D721Med (cell line): Measurements from ENCODE around the gene ZNF445.
"Not testable (repeated sequence)": the region's sequence is repeated elsewhere in the genome, so short reads cannot be mapped to it uniquely, and the experiment has no call there.

Source experiments
- DNase-seq: peaks from one replicate; pipeline ENCODE4 v3.0.0; 2011; ENCODE audit warnings: low spot score; ENCODE audit not compliant: insufficient read length
- FAIRE-seq: peaks from 2 replicates; lab custom pipeline; 2011; peaks lifted over from hg19 to GRCh38; lab: Jason Lieb, UNC
- CTCF ChIP-seq: IDR thresholded peaks from 2 replicates; pipeline ENCODE4 v1.5.1; 2012; ENCODE audit warnings: mild to moderate bottlenecking, control low read depth; ENCODE audit not compliant: insufficient read depth; ENCODE audit errors: missing control alignments

The ZNF445 gene

GRCh38 chr3:44414517-44415090 is 62.9 kb downstream of the ZNF445 start:
- no peak for FAIRE-seq
- DNase-seq = no peak
- TF ChIP-seq CTCF = no peak

GRCh38 chr3:44412365-44412764 is 65.1 kb downstream of the ZNF445 start:
- FAIRE-seq (no peak), DNase-seq (no peak)
- TF ChIP-seq CTCF = no peak

- FAIRE-seq (no peak), DNase-seq (no peak)
- TF ChIP-seq CTCF = no peak
These were observed 66.3 kb downstream of the ZNF445 start for GRCh38 chr3:44411031-44411645.

- FAIRE-seq = no peak
- TF ChIP-seq CTCF = no peak
- DNase-seq = no peak
These were observed 67.6 kb downstream of the ZNF445 start for GRCh38 chr3:44409640-44410410.

- no peak for FAIRE-seq
- no peak for DNase-seq
- TF ChIP-seq CTCF = no peak
These were observed 74.9 kb downstream of the ZNF445 start for GRCh38 chr3:44402548-44402947.

GRCh38 chr3:44400771-44401170 is 76.7 kb downstream of the ZNF445 start:
- DNase-seq (no peak), FAIRE-seq (no peak)
- no peak for TF ChIP-seq CTCF

GRCh38 chr3:44398853-44399252 is 78.6 kb downstream of the ZNF445 start:
- no peak for FAIRE-seq
- no peak for TF ChIP-seq CTCF
- DNase-seq = no peak

- DNase-seq, FAIRE-seq: not testable (repeated sequence)
These were observed 79.2 kb downstream of the ZNF445 start for GRCh38 chr3:44398271-44398670.
